Panc1 (cell line): ENCODE measurements around the gene PLGRKT. TPM values are rescaled to one million over a fixed set of nuclear protein-coding genes. Genes with fewer than 3 reads are reported as not detected.

ENCODE experiments used
- ATAC-seq: fragments of 200-7000 bp; cut with Tn5 transposase; 2 replicates; pipeline ENCODE4 v1.9.1; 2020; ENCODE audit warnings: mild to moderate bottlenecking, moderate library complexity
- BruUV-seq: library from RNA; stranded (reverse); fragments of 400-500 nt; replicated peaks from 2 replicates; lab custom pipeline; 2021; lab: Mats Ljungman, UMichigan
- CTCF ChIA-PET: fragments of 300-600 bp; sonication (Branson Sonifier 250); formaldehyde crosslinking; loops from one replicate; lab custom pipeline; 2022; ENCODE audit warnings: antibody characterized with exemption; lab: Charles Lee
- POLR2A ChIA-PET: fragments of 300-600 bp; sonication (Branson Sonifier 250); formaldehyde crosslinking; loops from one replicate; lab custom pipeline; 2022; ENCODE audit warnings: antibody characterized with exemption; lab: Charles Lee
- DNase-seq: peaks from one replicate; pipeline ENCODE4 v3.0.0-alpha.2; 2010; ENCODE audit warnings: low read depth, low spot score
- H3K27ac ChIP-seq: 2 replicates; pipeline ENCODE4 v1.5.1; 2011; ENCODE audit warnings: mild to moderate bottlenecking, low read length, inconsistent platforms
- H3K27me3 ChIP-seq: fragments of 200-500 bp; sonication (Bioruptor generic); 2 replicates; pipeline ENCODE4 v1.6.0; 2014; ENCODE audit warnings: low read length, inconsistent platforms; ENCODE audit not compliant: control insufficient read depth, insufficient read depth
- H3K36me3 ChIP-seq: fragments of 200-500 bp; sonication (Bioruptor generic); 2 replicates; pipeline ENCODE4 v1.5.1; 2014; ENCODE audit warnings: inconsistent platforms, mild to moderate bottlenecking, low read length, moderate library complexity; ENCODE audit not compliant: control insufficient read depth, insufficient read depth
- H3K4me1 ChIP-seq: 2 replicates; pipeline ENCODE4 v1.5.1; 2011; ENCODE audit warnings: inconsistent platforms, mild to moderate bottlenecking, low read length, moderate library complexity; ENCODE audit not compliant: control insufficient read depth, insufficient read depth
- H3K4me3 ChIP-seq, 2 experiments: 2 replicates each; pipeline ENCODE4 v1.5.1; 2011 to 2012; ENCODE audit warnings: low read depth in 2 of 2, low read length in 2 of 2, mild to moderate bottlenecking in 2 of 2, inconsistent platforms in 1 of 2, moderate library complexity in 1 of 2
- H3K9me3 ChIP-seq: fragments of 200-500 bp; sonication (Bioruptor generic); 2 replicates; pipeline ENCODE4 v1.5.1; 2014; ENCODE audit warnings: low read depth, mild to moderate bottlenecking, inconsistent platforms, low read length, moderate library complexity; ENCODE audit not compliant: control insufficient read depth, insufficient read depth
- POLR2AphosphoS5 ChIP-seq: IDR thresholded peaks from 2 replicates; pipeline ENCODE4 v1.6.1; 2012; ENCODE audit warnings: mild to moderate bottlenecking, low read depth, low read length, moderate library complexity
- SIN3A ChIP-seq: IDR thresholded peaks from 2 replicates; pipeline ENCODE4 v1.6.1; 2012; ENCODE audit warnings: low read depth, mild to moderate bottlenecking, low read length, moderate library complexity, borderline replicate concordance; ENCODE audit not compliant: insufficient read depth
- TCF7L2 ChIP-seq: IDR thresholded peaks from 2 replicates; pipeline ENCODE4 v1.6.1; 2011; ENCODE audit warnings: mild to moderate bottlenecking, low read depth, low read length, inconsistent platforms
- in situ Hi-C: cut with HindIII; loops from 2 replicates; pipeline ENCODE4 v1.10.0; 2016; ENCODE audit warnings: low sequenced_read_pairs, low pct_unique_long_range_greater_than_20kb
- intact Hi-C: fragments of 100-400 bp; cut with micrococcal nuclease; formaldehyde crosslinking; loops from one replicate; pipeline ENCODE4 v1.10.0; 2022; ENCODE audit not compliant: unreplicated experiment
- total RNA-seq: library from RNA; stranded (reverse); gene quantifications from one replicate; pipeline ENCODE4 v1.2.1, GENCODE V29; 2021; ENCODE audit not compliant: unreplicated experiment
- TF ChIP-seq, protein P1 (sequence below): fragments of 450-650 bp; IDR thresholded peaks from 2 replicates; pipeline ENCODE4 v1.5.1; 2017; ENCODE audit warnings: mild to moderate bottlenecking
- TF ChIP-seq, protein P2 (sequence below), 2 experiments: IDR thresholded peaks; 2 replicates each; pipeline ENCODE4 v1.6.1; 2011 to 2012; ENCODE audit warnings: low read depth in 2 of 2, control low read depth in 1 of 2, low read length in 1 of 2, mild to moderate bottlenecking in 1 of 2, moderate library complexity in 1 of 2; ENCODE audit not compliant: insufficient read depth in 1 of 2

The PLGRKT gene
- total RNA-seq, 1 experiment from 2014 or later, result 9.3 TPM

DNA sequence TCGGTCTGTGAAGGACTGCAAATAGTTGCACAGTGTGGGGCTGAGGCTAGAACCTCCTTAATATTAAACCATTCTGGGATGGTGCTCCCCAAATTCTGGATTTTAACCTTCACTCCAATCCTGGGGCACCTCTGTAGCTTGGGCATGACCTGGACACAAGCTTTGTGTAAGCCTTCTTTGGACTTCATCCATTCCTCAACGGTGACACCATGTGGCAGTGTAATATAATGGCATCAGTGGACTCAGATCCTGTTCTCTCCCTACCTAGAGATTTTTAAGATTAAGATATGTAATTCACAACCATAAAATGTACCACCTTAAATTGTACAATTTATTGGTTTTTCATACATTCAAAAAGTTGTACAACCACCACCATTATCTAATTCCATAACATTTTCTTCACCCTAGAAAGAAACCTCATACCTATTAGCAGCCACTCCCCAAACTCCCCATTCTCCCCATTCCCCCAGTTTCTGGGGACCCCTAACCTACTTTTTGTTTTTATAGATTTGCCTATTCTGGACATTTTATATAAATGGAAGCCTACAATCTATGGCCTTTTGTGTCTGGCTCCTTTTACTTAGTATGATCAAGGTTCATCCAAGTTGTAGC is 4.8 kb upstream of the PLGRKT start:
- intact Hi-C loops, result loop anchor here (5.0 kb wide), 1 partner anchor 255 kb away; the partner anchor contains the start of gene INSL6

DNA sequence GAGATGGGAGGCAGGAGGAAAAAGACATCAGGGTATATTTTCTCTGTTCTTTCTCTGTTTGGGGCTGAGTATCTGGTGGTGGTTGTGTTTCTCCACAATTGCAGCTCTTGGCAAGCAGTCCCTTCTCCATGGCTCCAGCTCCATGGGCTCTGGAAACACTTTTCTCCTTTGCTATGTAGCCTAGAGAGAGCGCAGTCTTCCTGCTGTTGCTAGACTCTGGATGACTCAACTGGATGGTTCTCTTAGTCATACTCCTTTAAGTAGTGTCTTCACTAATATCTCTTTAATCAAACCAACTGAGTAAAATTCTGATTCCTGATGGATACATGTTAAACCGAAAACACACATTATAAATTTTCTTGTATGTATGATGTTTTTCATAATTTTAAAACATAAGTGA is 3.3 kb upstream of the PLGRKT start:
- ATAC-seq (no peak), DNase-seq (no peak)
- no TSS peak for BruUV-seq
- Histone ChIP-seq H3K27me3 (no peaks in the 10 kb centered on the region), H3K9me3 (no peaks in the 10 kb centered on the region), H3K36me3 (no peaks in the 10 kb centered on the region; the same call in 1 of the 2 replicates), H3K4me3 (no peak overlapping the region), H3K4me1 (no peaks in the 10 kb centered on the region), H3K27ac (no peak overlapping the region)
- ChIA-PET POLR2A (no interaction called here), CTCF (no interaction called here)
- TF ChIP-seq, protein P1, sequence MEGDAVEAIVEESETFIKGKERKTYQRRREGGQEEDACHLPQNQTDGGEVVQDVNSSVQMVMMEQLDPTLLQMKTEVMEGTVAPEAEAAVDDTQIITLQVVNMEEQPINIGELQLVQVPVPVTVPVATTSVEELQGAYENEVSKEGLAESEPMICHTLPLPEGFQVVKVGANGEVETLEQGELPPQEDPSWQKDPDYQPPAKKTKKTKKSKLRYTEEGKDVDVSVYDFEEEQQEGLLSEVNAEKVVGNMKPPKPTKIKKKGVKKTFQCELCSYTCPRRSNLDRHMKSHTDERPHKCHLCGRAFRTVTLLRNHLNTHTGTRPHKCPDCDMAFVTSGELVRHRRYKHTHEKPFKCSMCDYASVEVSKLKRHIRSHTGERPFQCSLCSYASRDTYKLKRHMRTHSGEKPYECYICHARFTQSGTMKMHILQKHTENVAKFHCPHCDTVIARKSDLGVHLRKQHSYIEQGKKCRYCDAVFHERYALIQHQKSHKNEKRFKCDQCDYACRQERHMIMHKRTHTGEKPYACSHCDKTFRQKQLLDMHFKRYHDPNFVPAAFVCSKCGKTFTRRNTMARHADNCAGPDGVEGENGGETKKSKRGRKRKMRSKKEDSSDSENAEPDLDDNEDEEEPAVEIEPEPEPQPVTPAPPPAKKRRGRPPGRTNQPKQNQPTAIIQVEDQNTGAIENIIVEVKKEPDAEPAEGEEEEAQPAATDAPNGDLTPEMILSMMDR, result no peak
- TF ChIP-seq SIN3A (no peak), TCF7L2 (no peak), POLR2AphosphoS5 (no peak)
- TF ChIP-seq, protein P2, sequence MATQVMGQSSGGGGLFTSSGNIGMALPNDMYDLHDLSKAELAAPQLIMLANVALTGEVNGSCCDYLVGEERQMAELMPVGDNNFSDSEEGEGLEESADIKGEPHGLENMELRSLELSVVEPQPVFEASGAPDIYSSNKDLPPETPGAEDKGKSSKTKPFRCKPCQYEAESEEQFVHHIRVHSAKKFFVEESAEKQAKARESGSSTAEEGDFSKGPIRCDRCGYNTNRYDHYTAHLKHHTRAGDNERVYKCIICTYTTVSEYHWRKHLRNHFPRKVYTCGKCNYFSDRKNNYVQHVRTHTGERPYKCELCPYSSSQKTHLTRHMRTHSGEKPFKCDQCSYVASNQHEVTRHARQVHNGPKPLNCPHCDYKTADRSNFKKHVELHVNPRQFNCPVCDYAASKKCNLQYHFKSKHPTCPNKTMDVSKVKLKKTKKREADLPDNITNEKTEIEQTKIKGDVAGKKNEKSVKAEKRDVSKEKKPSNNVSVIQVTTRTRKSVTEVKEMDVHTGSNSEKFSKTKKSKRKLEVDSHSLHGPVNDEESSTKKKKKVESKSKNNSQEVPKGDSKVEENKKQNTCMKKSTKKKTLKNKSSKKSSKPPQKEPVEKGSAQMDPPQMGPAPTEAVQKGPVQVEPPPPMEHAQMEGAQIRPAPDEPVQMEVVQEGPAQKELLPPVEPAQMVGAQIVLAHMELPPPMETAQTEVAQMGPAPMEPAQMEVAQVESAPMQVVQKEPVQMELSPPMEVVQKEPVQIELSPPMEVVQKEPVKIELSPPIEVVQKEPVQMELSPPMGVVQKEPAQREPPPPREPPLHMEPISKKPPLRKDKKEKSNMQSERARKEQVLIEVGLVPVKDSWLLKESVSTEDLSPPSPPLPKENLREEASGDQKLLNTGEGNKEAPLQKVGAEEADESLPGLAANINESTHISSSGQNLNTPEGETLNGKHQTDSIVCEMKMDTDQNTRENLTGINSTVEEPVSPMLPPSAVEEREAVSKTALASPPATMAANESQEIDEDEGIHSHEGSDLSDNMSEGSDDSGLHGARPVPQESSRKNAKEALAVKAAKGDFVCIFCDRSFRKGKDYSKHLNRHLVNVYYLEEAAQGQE (IDR thresholded peaks at IDR 0.05; ENCODE audit: insufficient read depth in 1 of 2, low read depth in 2 of 2, low read length in 1 of 2), result no peak
- in situ Hi-C loops (no loop called here), intact Hi-C loops (loop anchor here (5.0 kb wide), 1 partner anchor 254 kb away; the partner anchor contains the start of gene INSL6)

More for the DNA sequence above, 4.8 kb upstream of the PLGRKT start:
- CTCF ChIA-PET, result no interaction called here
- DNase-seq (no peak), ATAC-seq (no peak)
- Histone ChIP-seq H3K4me3 (no peak overlapping the region), H3K4me1 (no peaks in the 10 kb centered on the region), H3K27ac (no peak overlapping the region), H3K9me3 (no peaks in the 10 kb centered on the region), H3K36me3 (no peaks in the 10 kb centered on the region), H3K27me3 (no peaks in the 10 kb centered on the region)
- BruUV-seq, result no TSS peak
- in situ Hi-C loops, result no loop called here
- POLR2A ChIA-PET, result no interaction called here
- TF ChIP-seq, protein P2 (IDR thresholded peaks at IDR 0.05; ENCODE audit: insufficient read depth in 1 of 2, low read depth in 2 of 2, low read length in 1 of 2), result no peak
- TF ChIP-seq TCF7L2 (no peak), SIN3A (no peak), POLR2AphosphoS5 (no peak)
- TF ChIP-seq, protein P1, result peak; percentile 52
